Stimulated activated CD8-positive, alpha-beta memory T cell treated with anti-CD3 and anti-CD28 coated beads, Interleukin-2, amount 100 ng/mL, for 1 hour (primary cell): ENCODE measurements around the gene GLYATL3.

ENCODE experiments used
- DNase-seq, 2 donors: peaks; one replicate each; pipeline ENCODE4 v3.0.0-alpha.2; 2020; ENCODE audit warnings: low read depth in 2 of 2

The GLYATL3 gene

GRCh38 chr6:49514571-49515484, 15.1 kb downstream of the GLYATL3 start:
- DNase-seq: no peak

- DNase-seq: no peak
Observed at GRCh38 chr6:49515485-49516146, 15.9 kb downstream of the GLYATL3 start.

- no peak for DNase-seq
Observed at GRCh38 chr6:49516147-49516505, 16.4 kb downstream of the GLYATL3 start.

GRCh38 chr6:49517919-49518318, 18.2 kb downstream of the GLYATL3 start:
- DNase-seq: no peak

- DNase-seq: no peak
Observed at GRCh38 chr6:49519660-49520059, 19.9 kb downstream of the GLYATL3 start.

- DNase-seq: no peak
Observed at GRCh38 chr6:49522710-49523593, 23.2 kb downstream of the GLYATL3 start.

- no peak for DNase-seq
Observed at GRCh38 chr6:49523901-49524300, 24.2 kb downstream of the GLYATL3 start.

- DNase-seq: no peak
Observed at GRCh38 chr6:49524541-49524940, 24.8 kb downstream of the GLYATL3 start.

GRCh38 chr6:49526598-49526997, 26.9 kb downstream of the GLYATL3 start:
- no peak for DNase-seq

GRCh38 chr6:49527320-49527719, 27.6 kb downstream of the GLYATL3 start:
- no peak for DNase-seq

- DNase-seq: no peak
Observed at GRCh38 chr6:49528571-49528970, 28.8 kb downstream of the GLYATL3 start.

- no peak for DNase-seq
Observed at GRCh38 chr6:49530141-49530776, 30.5 kb downstream of the GLYATL3 start.

- DNase-seq: no peak
Observed at GRCh38 chr6:49531774-49532569, 32.2 kb downstream of the GLYATL3 start.

- DNase-seq: no peak
Observed at GRCh38 chr6:49535795-49536194, 36.1 kb downstream of the GLYATL3 start.

- DNase-seq: no peak
Observed at GRCh38 chr6:49539102-49539501, 39.4 kb downstream of the GLYATL3 start.

- DNase-seq: no peak
Observed at GRCh38 chr6:49540614-49541013, 40.9 kb downstream of the GLYATL3 start.

- DNase-seq: no peak
Observed at GRCh38 chr6:49541210-49541724, 41.5 kb downstream of the GLYATL3 start.

GRCh38 chr6:49541936-49542335, 42.2 kb downstream of the GLYATL3 start:
- no peak for DNase-seq

- DNase-seq: no peak
Observed at GRCh38 chr6:49543087-49543858, 43.5 kb downstream of the GLYATL3 start.

GRCh38 chr6:49546331-49546730, 46.6 kb downstream of the GLYATL3 start:
- DNase-seq: no peak
